Testis (tissue), 3 donors: ENCODE results near the gene TXNRD2. TPM values are rescaled to one million over a fixed set of nuclear protein-coding genes. Genes with fewer than 3 reads are reported as not detected.

Source experiments
- DNase-seq: peaks from one replicate; pipeline ENCODE4 v3.0.0-alpha.2; 2019
- H3K27ac ChIP-seq, 2 donors: fragments of 200-600 bp; sonication (generic); one replicate each; pipeline ENCODE4 v1.5.1; 2019
- H3K27me3 ChIP-seq: fragments of 200-600 bp; sonication (generic); one replicate; pipeline ENCODE4 v1.5.1; 2019
- H3K36me3 ChIP-seq: fragments of 200-600 bp; sonication (generic); one replicate; pipeline ENCODE4 v1.5.1; 2017; ENCODE audit warnings: low read depth; ENCODE audit errors: missing control alignments
- H3K4me1 ChIP-seq: fragments of 200-600 bp; sonication (generic); one replicate; pipeline ENCODE4 v1.5.1; 2019
- H3K4me3 ChIP-seq, 2 donors: fragments of 200-600 bp; sonication (generic); one replicate each; pipeline ENCODE4 v1.5.1; 2017 to 2019
- H3K9me3 ChIP-seq: fragments of 200-600 bp; sonication (generic); one replicate; pipeline ENCODE4 v1.5.1; 2017
- POLR2A ChIP-seq: fragments of 450-650 bp; IDR thresholded peaks from one replicate; pipeline ENCODE4 v1.6.1; 2017; ENCODE audit warnings: antibody characterized with exemption, mild to moderate bottlenecking, moderate library complexity
- WGBS, 2 donors: methylation state at CpG; one replicate each; pipeline ENCODE4 v1.1.5; 2018; 5-methylcytosine and 5-hydroxymethylcytosine counted together
- intact Hi-C: fragments of 100-400 bp; cut with DNase I; formaldehyde crosslinking; loops from one replicate; pipeline ENCODE4 v1.15.1; 2023; ENCODE audit warnings: low total_unique reads
- polyA plus RNA-seq: library from polyadenylated mRNA; stranded (reverse); fragments of 350-450 nt; fragmentation: Illumina TruSeq; extraction: RNeasy Lipid Tissue Mini Kit (QIAGEN cat#74804); gene quantifications from one replicate; pipeline ENCODE4 v1.2.3, GENCODE V29; 2014; ENCODE audit warnings: low read depth, low replicate concordance; ENCODE audit not compliant: insufficient read depth
- total RNA-seq, 2 donors: library from RNA; depleted of rRNA; stranded (reverse); fragments of >200 nt; gene quantifications; one replicate each; pipeline ENCODE4 v1.2.3, GENCODE V29; 2016
- TF ChIP-seq, protein P1 (sequence below), 3 experiments: fragments of 450-650 bp in 2 of 3; fragments of 200-600 bp in 1 of 3; sonication (generic) in 1 of 3; IDR thresholded peaks; one replicate each; pipeline ENCODE4 v1.5.1; 2016 to 2019; ENCODE audit warnings: antibody characterized with exemption in 3 of 3, mild to moderate bottlenecking in 2 of 3, moderate library complexity in 1 of 3

TXNRD2 gene
- total and polyA plus RNA-seq, 3 donors from 2014 or later = 28.7 to 49.9 (median 36.6) TPM

DNA sequence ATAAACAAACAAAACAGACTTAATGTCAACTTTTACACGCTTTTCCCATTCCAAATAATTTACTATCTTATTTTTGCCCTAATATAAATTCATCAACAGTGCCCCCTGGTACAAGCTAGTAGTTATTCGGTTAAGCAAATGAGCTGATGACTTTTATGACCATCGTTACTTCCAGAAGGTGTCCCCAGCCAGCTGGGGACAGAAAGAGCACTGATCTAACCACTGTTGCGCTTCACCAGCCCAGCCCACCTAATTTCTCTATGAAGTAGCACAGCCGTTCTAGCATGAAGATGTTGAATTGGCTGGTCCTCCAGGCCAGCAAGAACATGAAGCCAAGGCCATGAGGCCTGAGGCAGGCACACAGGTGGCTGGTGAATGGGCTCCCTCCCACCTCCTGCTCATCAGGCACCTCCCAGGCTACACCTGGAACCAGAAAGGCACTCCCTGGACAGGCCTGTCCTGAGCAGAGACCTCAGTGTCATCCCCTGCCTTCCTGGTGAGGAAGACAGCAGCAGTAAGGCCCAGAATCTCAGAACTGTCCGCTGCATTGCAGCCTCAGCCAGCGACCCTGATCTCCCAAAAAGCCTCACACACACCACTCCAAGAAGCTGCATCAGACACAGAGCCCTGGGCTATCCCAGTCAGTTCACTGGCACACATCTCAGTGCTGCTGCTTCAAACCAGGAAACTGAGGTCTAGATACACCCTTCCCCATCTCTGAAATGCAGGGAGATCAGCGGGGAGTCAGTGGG is 99.8 kb downstream of the TXNRD2 start:
- H3K4me3 ChIP-seq = no peak overlapping the region
- no peaks in the 10 kb centered on the region for H3K27me3 ChIP-seq
- no peaks in the 10 kb centered on the region for H3K9me3 ChIP-seq
- TF ChIP-seq, protein P1, sequence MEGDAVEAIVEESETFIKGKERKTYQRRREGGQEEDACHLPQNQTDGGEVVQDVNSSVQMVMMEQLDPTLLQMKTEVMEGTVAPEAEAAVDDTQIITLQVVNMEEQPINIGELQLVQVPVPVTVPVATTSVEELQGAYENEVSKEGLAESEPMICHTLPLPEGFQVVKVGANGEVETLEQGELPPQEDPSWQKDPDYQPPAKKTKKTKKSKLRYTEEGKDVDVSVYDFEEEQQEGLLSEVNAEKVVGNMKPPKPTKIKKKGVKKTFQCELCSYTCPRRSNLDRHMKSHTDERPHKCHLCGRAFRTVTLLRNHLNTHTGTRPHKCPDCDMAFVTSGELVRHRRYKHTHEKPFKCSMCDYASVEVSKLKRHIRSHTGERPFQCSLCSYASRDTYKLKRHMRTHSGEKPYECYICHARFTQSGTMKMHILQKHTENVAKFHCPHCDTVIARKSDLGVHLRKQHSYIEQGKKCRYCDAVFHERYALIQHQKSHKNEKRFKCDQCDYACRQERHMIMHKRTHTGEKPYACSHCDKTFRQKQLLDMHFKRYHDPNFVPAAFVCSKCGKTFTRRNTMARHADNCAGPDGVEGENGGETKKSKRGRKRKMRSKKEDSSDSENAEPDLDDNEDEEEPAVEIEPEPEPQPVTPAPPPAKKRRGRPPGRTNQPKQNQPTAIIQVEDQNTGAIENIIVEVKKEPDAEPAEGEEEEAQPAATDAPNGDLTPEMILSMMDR (IDR thresholded peaks at IDR 0.05) = no peak
- intact Hi-C loops = no loop called here
- no peak overlapping the region for H3K27ac ChIP-seq
- no peaks in the 10 kb centered on the region for H3K4me1 ChIP-seq
- no peaks in the 10 kb centered on the region for H3K36me3 ChIP-seq
- WGBS, 2 donors = 81 to 85% methylated on average over 8 of the region's 8 CpGs
- DNase-seq = no peak

DNA sequence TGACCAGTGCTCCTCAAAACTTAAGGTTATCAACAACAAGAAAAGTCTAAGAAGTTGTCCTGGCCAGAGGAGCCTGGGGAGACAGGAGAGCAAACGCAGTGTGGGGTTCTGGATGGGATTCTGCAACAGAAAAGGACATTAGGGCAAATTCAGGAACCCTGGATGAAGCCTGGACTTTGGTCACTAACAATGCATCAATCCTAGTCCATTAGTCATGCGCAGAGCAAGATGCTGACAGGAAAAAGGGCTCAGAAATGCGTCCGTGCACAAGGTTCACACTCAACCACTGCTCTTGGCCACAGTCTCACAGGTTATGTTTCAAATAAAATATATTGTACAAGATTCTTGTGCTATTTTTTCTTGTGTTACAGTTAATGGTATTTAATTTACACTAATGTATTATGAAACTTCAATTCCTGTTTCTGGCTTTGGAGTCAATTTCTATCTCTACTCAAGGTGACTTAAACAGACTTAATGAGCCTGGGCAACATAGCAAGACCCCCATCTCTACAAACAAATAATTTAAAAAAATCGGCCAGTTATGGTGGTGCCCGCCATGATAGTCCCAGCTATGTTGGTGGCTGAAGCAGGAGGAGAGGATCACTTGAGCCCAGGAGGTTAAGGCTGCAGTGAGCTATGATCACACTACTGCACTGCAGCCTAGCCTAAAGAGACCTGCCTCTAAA is 100.5 kb downstream of the TXNRD2 start:
- TF ChIP-seq, protein P1 (IDR thresholded peaks at IDR 0.05) = no peak
- TF ChIP-seq POLR2A = no peak

GRCh38 chr22:19840059-19840458 is 101.6 kb downstream of the TXNRD2 start:
- no peaks in the 10 kb centered on the region for H3K36me3 ChIP-seq
- DNase-seq = no peak
- H3K4me3 ChIP-seq = no peak overlapping the region
- no peak for TF ChIP-seq POLR2A
- TF ChIP-seq, protein P1 (IDR thresholded peaks at IDR 0.05) = no peak
- no peaks in the 10 kb centered on the region for H3K4me1 ChIP-seq
- 86% methylated on average over 4 of the region's 4 CpGs for WGBS, 2 donors
- no peaks in the 10 kb centered on the region for H3K9me3 ChIP-seq
- no peaks in the 10 kb centered on the region for H3K27me3 ChIP-seq
- H3K27ac ChIP-seq = no peak overlapping the region
- intact Hi-C loops = no loop called here

More for the DNA sequence above, 100.5 kb downstream of the TXNRD2 start:
- no peak overlapping the region for H3K27ac ChIP-seq
- WGBS, 2 donors = 95 to 96% methylated on average over 6 of the region's 6 CpGs
- DNase-seq = no peak
- no peaks in the 10 kb centered on the region for H3K27me3 ChIP-seq
- H3K4me1 ChIP-seq = no peaks in the 10 kb centered on the region
- no peaks in the 10 kb centered on the region for H3K9me3 ChIP-seq
- intact Hi-C loops = no loop called here
- no peaks in the 10 kb centered on the region for H3K36me3 ChIP-seq
- H3K4me3 ChIP-seq = no peak overlapping the region

- Histone ChIP-seq H3K27me3 (no peaks in the 10 kb centered on the region), H3K9me3 (no peaks in the 10 kb centered on the region), H3K4me3 (no peak overlapping the region), H3K27ac (no peak overlapping the region), H3K4me1 (no peaks in the 10 kb centered on the region), H3K36me3 (no peaks in the 10 kb centered on the region)
- TF ChIP-seq POLR2A = no peak
- TF ChIP-seq, protein P1 (IDR thresholded peaks at IDR 0.05) = no peak
- intact Hi-C loops = no loop called here
- no peak for DNase-seq
- 91 to 93% methylated on average over 6 of the region's 6 CpGs for WGBS, 2 donors
Observed at GRCh38 chr22:19837915-19838314, 103.7 kb downstream of the TXNRD2 start.
